ENCODE data around the gene C1QL4. TPM values are rescaled to one million over a fixed set of nuclear protein-coding genes. Genes with fewer than 3 reads are reported as not detected.

C1QL4 gene
- total and polyA plus RNA-seq, 7 donors, result 0.03 TPM; not detected in 6

GRCh38 chr12:49330032-49330619 is 6.9 kb downstream of the C1QL4 start:
- Histone ChIP-seq H3K9me3 (no peaks in the 10 kb centered on the region), H3K36me3 (no peaks in the 10 kb centered on the region), H3K27ac (no peak overlapping the region), H3K27me3 (peaks cover 13 to 50% (median 27%) of the 10 kb centered on the region in 3 donors), H3K4me3 (no peak overlapping the region), H3K4me1 (peaks cover 0 to 19% (median 11%) of the 10 kb centered on the region in 4 donors)
- DNase-seq, result peak; percentile 30
- no peak for TF ChIP-seq POLR2AphosphoS5 (IDR thresholded peaks at IDR 0.05)
- no peak for TF ChIP-seq CTCF (IDR thresholded peaks at IDR 0.05)
- intact Hi-C loops (cut with DNase I), result no loop called here
- WGBS, 2 donors, result 97 to 98% methylated on average over 7 of the region's 7 CpGs

DNA sequence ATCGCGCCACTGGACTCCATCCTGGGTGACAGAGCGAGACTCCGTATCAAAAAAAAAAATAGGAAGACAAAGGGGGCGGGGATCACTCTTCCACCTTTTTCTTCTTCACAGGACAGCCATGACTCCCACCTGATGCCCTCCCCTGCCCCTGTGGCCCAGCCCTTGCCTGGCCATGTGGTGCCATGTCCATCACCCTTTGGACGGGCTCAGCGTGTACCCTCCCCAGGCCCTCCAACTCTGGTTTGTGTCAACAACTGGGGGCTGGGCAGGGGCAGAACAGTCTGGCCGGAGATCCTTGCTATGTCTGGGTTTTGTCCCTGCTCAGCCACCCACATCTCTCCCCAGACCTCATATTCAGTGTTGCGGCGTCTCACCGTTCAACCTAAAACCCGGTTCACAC is 8.2 kb downstream of the C1QL4 start:
- no peaks in the 10 kb centered on the region for H3K9me3 ChIP-seq
- DNase-seq, result peak; percentile 39
- intact Hi-C loops (cut with DNase I), result no loop called here
- no peak overlapping the region for H3K4me3 ChIP-seq
- WGBS, 2 donors, result 94 to 98% methylated on average over 12 of the region's 12 CpGs
- no peak overlapping the region for H3K27ac ChIP-seq
- no peaks in the 10 kb centered on the region for H3K36me3 ChIP-seq
- TF ChIP-seq CTCF (IDR thresholded peaks at IDR 0.05), result no peak
- no peak for TF ChIP-seq EP300 (IDR thresholded peaks at IDR 0.05)
- no peak for TF ChIP-seq POLR2AphosphoS5 (IDR thresholded peaks at IDR 0.05)
- TF ChIP-seq POLR2A (IDR thresholded peaks at IDR 0.05), result no peak
- peaks cover 0 to 20% (median 11%) of the 10 kb centered on the region in 4 donors for H3K4me1 ChIP-seq
- H3K27me3 ChIP-seq, result peaks cover under 1 to 37% (median 13%) of the 10 kb centered on the region in 3 donors

DNA sequence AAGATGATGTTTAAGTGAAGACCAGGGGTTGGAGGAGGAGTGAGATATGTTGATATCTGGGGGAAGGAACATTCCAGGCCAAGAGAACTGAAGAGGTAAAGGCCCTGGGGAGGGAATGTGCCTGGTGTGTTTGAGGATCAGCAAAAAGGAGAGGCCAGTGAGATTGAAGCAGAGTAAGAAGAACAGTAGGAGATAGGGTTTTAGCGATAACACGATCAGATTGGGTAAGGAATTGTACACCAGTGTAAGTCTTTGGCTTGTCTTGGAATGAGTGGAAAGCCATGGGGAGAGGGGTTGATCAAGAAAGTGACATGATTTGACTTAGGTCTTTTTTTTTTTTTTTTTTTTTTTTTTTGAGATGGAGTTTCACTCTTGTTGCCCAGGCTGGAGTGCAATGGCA is 9.1 kb downstream of the C1QL4 start:
- DNase-seq, result no peak
- Histone ChIP-seq H3K4me1 (peaks cover 0 to 20% (median 15%) of the 10 kb centered on the region in 4 donors), H3K36me3 (no peaks in the 10 kb centered on the region), H3K27ac (no peak overlapping the region), H3K4me3 (no peak overlapping the region), H3K27me3 (peaks cover 0 to 27% (median 4%) of the 10 kb centered on the region in 3 donors), H3K9me3 (no peaks in the 10 kb centered on the region)
- WGBS, 2 donors, result 94 to 97% methylated on average over 2 of the region's 2 CpGs
- intact Hi-C loops (cut with DNase I), result no loop called here
- TF ChIP-seq POLR2A (IDR thresholded peaks at IDR 0.05), result no peak
- TF ChIP-seq POLR2AphosphoS5 (IDR thresholded peaks at IDR 0.05), result no peak
- no peak for TF ChIP-seq CTCF (IDR thresholded peaks at IDR 0.05)
- TF ChIP-seq EP300 (IDR thresholded peaks at IDR 0.05), result no peak

DNA sequence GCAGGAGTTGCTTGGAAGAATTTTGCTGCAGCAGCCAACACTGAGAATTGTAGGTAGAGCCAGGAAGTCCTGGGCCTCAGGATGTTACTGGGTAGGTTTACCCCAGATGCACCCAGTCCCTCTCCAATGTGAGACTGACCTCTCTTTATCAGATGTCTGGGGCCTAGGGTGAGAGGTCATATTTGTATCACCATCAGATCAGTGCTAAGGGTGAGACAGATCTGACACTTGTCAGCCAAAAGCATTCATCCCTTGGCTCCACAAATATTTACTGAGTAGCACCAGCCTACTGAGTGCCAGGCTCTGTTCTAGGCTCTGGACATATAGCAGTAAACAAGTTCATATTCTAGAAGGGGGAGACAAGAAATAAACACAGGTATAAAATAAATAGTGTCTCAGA is 9.6 kb downstream of the C1QL4 start:
- H3K27ac ChIP-seq, result no peak overlapping the region
- H3K4me3 ChIP-seq, result no peak overlapping the region
- peaks cover 0 to 22% (median 0%) of the 10 kb centered on the region in 3 donors for H3K27me3 ChIP-seq
- TF ChIP-seq POLR2A (IDR thresholded peaks at IDR 0.05), result no peak
- no peak for TF ChIP-seq POLR2AphosphoS5 (IDR thresholded peaks at IDR 0.05)
- TF ChIP-seq CTCF (IDR thresholded peaks at IDR 0.05), result no peak
- TF ChIP-seq EP300 (IDR thresholded peaks at IDR 0.05), result no peak
- DNase-seq, result peak; percentile 28
- H3K9me3 ChIP-seq, result no peaks in the 10 kb centered on the region
- H3K36me3 ChIP-seq, result no peaks in the 10 kb centered on the region
- intact Hi-C loops (cut with DNase I), result no loop called here
- peaks cover 0 to 19% (median 16%) of the 10 kb centered on the region in 4 donors for H3K4me1 ChIP-seq

DNA sequence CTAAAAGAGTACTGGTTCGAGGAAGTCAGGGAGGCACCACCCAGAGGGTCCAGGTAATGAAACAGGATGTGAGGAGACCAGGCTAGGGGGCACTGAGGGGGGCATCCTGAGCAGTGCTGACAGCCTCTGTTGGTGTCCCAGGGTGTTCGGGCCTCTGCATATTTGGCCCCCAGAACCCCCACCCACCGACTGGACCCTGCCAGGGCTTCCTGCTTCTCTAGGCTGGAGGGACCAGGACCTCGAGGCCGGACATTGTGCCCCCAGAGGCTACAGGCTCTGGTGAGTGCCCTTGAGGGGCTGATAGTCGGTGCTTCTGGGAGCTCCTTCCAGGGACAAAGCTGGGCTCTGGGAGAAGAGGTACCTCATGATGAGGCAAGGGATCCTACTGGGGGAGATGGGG is 11.4 kb downstream of the C1QL4 start:
- TF ChIP-seq CTCF (IDR thresholded peaks at IDR 0.05) (no peak), POLR2A (IDR thresholded peaks at IDR 0.05) (no peak), POLR2AphosphoS5 (IDR thresholded peaks at IDR 0.05) (no peak), EP300 (IDR thresholded peaks at IDR 0.05) (no peak)
- H3K4me1 ChIP-seq, result peaks cover 0 to 17% (median 9%) of the 10 kb centered on the region in 4 donors
- no peak overlapping the region for H3K27ac ChIP-seq
- intact Hi-C loops (cut with DNase I), result no loop called here
- no peaks in the 10 kb centered on the region for H3K36me3 ChIP-seq
- no peaks in the 10 kb centered on the region for H3K9me3 ChIP-seq
- peak; percentile 46 for DNase-seq
- 94% methylated on average over 6 of the region's 6 CpGs for WGBS, 2 donors
- H3K27me3 ChIP-seq, result peaks cover 0 to 5% (median 0%) of the 10 kb centered on the region in 3 donors
- H3K4me3 ChIP-seq, result no peak overlapping the region
